GM12878 (cell line): ENCODE data around the gene RIOK1. TPM values are rescaled to one million over a fixed set of nuclear protein-coding genes. Genes with fewer than 3 reads are reported as not detected.

Source experiments
- ATAC-seq: fragments of 200-7000 bp; cut with Tn5 transposase; 3 replicates; pipeline ENCODE4 v1.9.1; 2020; ENCODE audit warnings: mild to moderate bottlenecking, moderate library complexity
- BruUV-seq: library from RNA; stranded (reverse); fragments of 400-500 nt; replicated peaks from 2 replicates; lab custom pipeline; 2021; lab: Mats Ljungman, UMichigan
- CTCF ChIA-PET: fragments of 300-600 bp; sonication (Branson Sonifier 250); formaldehyde crosslinking; extraction: SDS; loops from one replicate; lab custom pipeline; 2021; ENCODE audit warnings: inconsistent platforms; lab: Yijun Ruan, JAX
- POLR2A ChIA-PET: fragments of 350-600 bp; formaldehyde crosslinking; extraction: SDS; loops from one replicate; lab custom pipeline; 2021; ENCODE audit warnings: inconsistent platforms; lab: Charles Lee
- RAD21 ChIA-PET: fragments of 300-600 bp; sonication (Branson Sonifier 250); formaldehyde crosslinking; loops from one replicate; lab custom pipeline; 2023; ENCODE audit warnings: antibody characterized with exemption; ENCODE audit not compliant: unreplicated experiment; lab: Charles Lee
- SMC1A ChIA-PET: fragments of 300-600 bp; sonication (Branson Sonifier 250); formaldehyde crosslinking; loops from one replicate; lab custom pipeline; 2023; ENCODE audit not compliant: unreplicated experiment, uncharacterized antibody; lab: Charles Lee
- DNase-seq: peaks from one replicate; pipeline ENCODE4 v3.0.0-alpha.2; 2011; ENCODE audit warnings: low read depth, low spot score
- FAIRE-seq: peaks from 3 replicates; lab custom pipeline; 2011; peaks lifted over from hg19 to GRCh38; lab: Jason Lieb, UNC
- H2AFZ ChIP-seq: 2 replicates; pipeline ENCODE4 v1.6.0; 2011; ENCODE audit warnings: low read depth, low read length, control low read depth; ENCODE audit not compliant: control insufficient read depth
- H3K27ac ChIP-seq: 2 replicates; pipeline ENCODE4 v1.5.1; 2011; ENCODE audit warnings: control low read depth; ENCODE audit not compliant: control insufficient read depth, insufficient read depth
- H3K27me3 ChIP-seq, 2 experiments: replicated peaks in 1 of 2; 2 replicates each; pipeline versions ENCODE4 v1.6.0 to v1.6.1; 2011; ENCODE audit warnings: low read length in 1 of 2; ENCODE audit not compliant: control insufficient read depth in 2 of 2, insufficient read depth in 2 of 2
- H3K36me3 ChIP-seq, 2 experiments: 2 replicates each; pipeline ENCODE4 v1.5.1; 2011; ENCODE audit warnings: low read length in 1 of 2; ENCODE audit not compliant: control insufficient read depth in 2 of 2, insufficient read depth in 2 of 2
- H3K4me1 ChIP-seq: 2 replicates; pipeline ENCODE4 v1.6.1; 2011; ENCODE audit warnings: mild to moderate bottlenecking, low read length, moderate library complexity, mixed read lengths; ENCODE audit not compliant: control insufficient read depth, insufficient read depth
- H3K4me2 ChIP-seq: 2 replicates; pipeline ENCODE4 v1.6.0; 2011; ENCODE audit warnings: control low read depth; ENCODE audit not compliant: control insufficient read depth, insufficient read depth
- H3K4me3 ChIP-seq: fragments of 200-600 bp; sonication (generic); 2 replicates; pipeline ENCODE4 v1.5.1; 2016
- H3K79me2 ChIP-seq: 2 replicates; pipeline ENCODE4 v1.6.0; 2011; ENCODE audit warnings: low read length; ENCODE audit not compliant: control insufficient read depth, insufficient read depth
- H3K9ac ChIP-seq: 2 replicates; pipeline ENCODE4 v1.8.0; 2011; ENCODE audit warnings: low read length, control low read depth, mixed read lengths; ENCODE audit not compliant: control insufficient read depth, insufficient read depth
- H3K9me3 ChIP-seq: replicated peaks from 3 replicates; pipeline ENCODE4 v1.5.1; 2011; ENCODE audit warnings: mild to moderate bottlenecking, low read length; ENCODE audit not compliant: control insufficient read depth, insufficient read depth
- H4K20me1 ChIP-seq: 2 replicates; pipeline ENCODE4 v1.6.0; 2011; ENCODE audit not compliant: control insufficient read depth, insufficient read depth
- ATF3 ChIP-seq: IDR thresholded peaks from 2 replicates; pipeline ENCODE4 v1.6.1; 2011; ENCODE audit warnings: low read depth, mild to moderate bottlenecking, low read length, moderate library complexity, borderline replicate concordance; ENCODE audit errors: extremely low read depth
- NFYA ChIP-seq: IDR thresholded peaks from 2 replicates; pipeline ENCODE4 v1.6.1; 2011; ENCODE audit warnings: low read depth, mild to moderate bottlenecking, low read length, improper control_type of control experiment, borderline replicate concordance
- RUNX3 ChIP-seq: IDR thresholded peaks from 2 replicates; pipeline ENCODE4 v1.6.1; 2012; ENCODE audit warnings: low read length, inconsistent platforms
- SIX5 ChIP-seq: IDR thresholded peaks from 2 replicates; pipeline ENCODE4 v1.6.1; 2011; ENCODE audit warnings: mild to moderate bottlenecking, low read depth, low read length, moderate library complexity; ENCODE audit not compliant: severe bottlenecking
- STAT3 ChIP-seq: IDR thresholded peaks from 2 replicates; pipeline ENCODE4 v1.6.1; 2011; ENCODE audit warnings: low read depth, low read length, improper control_type of control experiment
- WGBS: methylation state at CpG from one replicate; pipeline ENCODE4 v1.1.6; 2016; ENCODE audit warnings: low lambda C conversion rate; ENCODE audit not compliant: insufficient replicate concordance, insufficient coverage; ENCODE audit errors: missing lambda C conversion rate; 5-methylcytosine and 5-hydroxymethylcytosine counted together
- in situ Hi-C: fragments of 300-500 bp; cut with MboI; formaldehyde crosslinking; loops from 9 replicates; pipeline ENCODE4 v1.14.3; 2018; ENCODE audit warnings: mixed read lengths
- intact Hi-C: fragments of 100-400 bp; cut with micrococcal nuclease; formaldehyde crosslinking; loops from one replicate; pipeline ENCODE4 v1.14.2; 2022; ENCODE audit not compliant: unreplicated experiment
- polyA plus RNA-seq, 11 experiments: library from polyadenylated mRNA; depleted of rRNA in 4 of 11; unstranded in 6 of 11; stranded (reverse) in 5 of 11; fragments of >200 nt; fragmentation: Nextera tagmentation in 4 of 11; fragmentation: Illumina TruSeq in 1 of 11; extraction: Ambion mirVana in 4 of 11; extraction: Trizol in 1 of 11; gene quantifications; 1 replicate in 1 of 11; 2 replicates in 10 of 11; pipeline versions ENCODE4 v1.2.1 to v1.2.3, GENCODE V29; 2011 to 2016; ENCODE audit warnings: inconsistent platforms in 2 of 11, missing spikeins in 2 of 11, low read depth in 1 of 11
- total RNA-seq, 4 experiments: library from RNA; depleted of rRNA in 3 of 4; stranded (reverse); fragments of >200 nt in 3 of 4; fragmentation: Illumina TruSeq in 1 of 4; extraction: Trizol in 1 of 4; gene quantifications; 2 replicates each; pipeline versions ENCODE4 v1.2.1 to v1.2.3, GENCODE V29; 2013 to 2021

The RIOK1 gene
- total and polyA plus RNA-seq, 10 of the 15 experiments (the other 5 are each of a cell fraction or from before 2014, with no cell fraction given), result 16.1 to 44.6 (median 33.7) TPM

GRCh38 chr6:7439228-7439627, 49.6 kb downstream of the RIOK1 start (continued):
- TF ChIP-seq STAT3 (no peak), NFYA (no peak)

- ChIA-PET SMC1A (no interaction called here), POLR2A (no interaction called here), RAD21 (no interaction called here), CTCF (no interaction called here)
- intact Hi-C loops (no loop called here), in situ Hi-C loops (no loop called here)
- no peak overlapping the region for H3K4me2 ChIP-seq
- no peak overlapping the region for H3K4me3 ChIP-seq
- H3K9ac ChIP-seq, result no peak overlapping the region
- H4K20me1 ChIP-seq, result no peaks in the 10 kb centered on the region
- H3K79me2 ChIP-seq, result no peaks in the 10 kb centered on the region
- H3K36me3 ChIP-seq, result no peaks in the 10 kb centered on the region
- TF ChIP-seq ATF3 (no peak), RUNX3 (no peak), SIX5 (no peak)
- BruUV-seq, result no TSS peak
- ATAC-seq (no peak), FAIRE-seq (no peak), DNase-seq (no peak)
- no peak overlapping the region for H3K27ac ChIP-seq
- WGBS, result 18% methylated on average over 6 of the region's 6 CpGs
- no peaks in the 10 kb centered on the region for H3K27me3 ChIP-seq
- no peak overlapping the region for H2AFZ ChIP-seq
- H3K4me1 ChIP-seq, result no peaks in the 10 kb centered on the region
- no peaks in the 10 kb centered on the region; the same call in 2 of the 3 replicates for H3K9me3 ChIP-seq
Measured at GRCh38 chr6:7440476-7440875, 50.9 kb downstream of the RIOK1 start.
